DND-41 (cell line): ENCODE results near the gene NCOR2.

ENCODE experiments used
- EZH2 ChIP-seq: IDR thresholded peaks from 3 replicates; pipeline ENCODE4 v1.6.1; 2012; ENCODE audit warnings: borderline replicate concordance, low read depth, mild to moderate bottlenecking, moderate library complexity, low read length, inconsistent platforms; ENCODE audit not compliant: severe bottlenecking
- TF ChIP-seq, protein P1 (sequence below): IDR thresholded peaks from 2 replicates; pipeline ENCODE4 v1.5.1; 2012; ENCODE audit warnings: borderline replicate concordance, low read length, moderate library complexity, mild to moderate bottlenecking; ENCODE audit not compliant: poor library complexity, severe bottlenecking; ENCODE audit errors: extremely low read depth

DNA sequence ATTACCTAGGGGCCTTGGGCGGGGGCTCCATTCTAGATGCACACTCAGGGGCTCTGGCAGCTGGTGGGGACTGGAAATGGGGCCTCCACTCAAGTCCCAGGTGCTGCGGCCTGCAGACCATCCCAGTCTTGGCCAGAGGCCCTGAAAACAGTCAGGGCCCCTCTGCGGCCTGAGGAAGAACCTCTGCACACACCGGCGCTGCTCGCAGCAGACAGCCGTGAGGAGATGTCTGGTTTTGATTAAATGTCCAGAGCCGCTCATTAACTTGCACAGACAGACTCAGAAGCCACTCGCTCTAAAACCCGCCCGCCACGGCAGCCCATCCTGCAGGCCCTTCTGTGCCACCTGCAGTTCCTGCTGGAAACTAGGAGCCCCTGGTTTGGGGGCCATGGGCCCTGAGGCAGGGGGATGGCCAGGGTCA, 36.4 kb upstream of the NCOR2 start:
- TF ChIP-seq, protein P1, sequence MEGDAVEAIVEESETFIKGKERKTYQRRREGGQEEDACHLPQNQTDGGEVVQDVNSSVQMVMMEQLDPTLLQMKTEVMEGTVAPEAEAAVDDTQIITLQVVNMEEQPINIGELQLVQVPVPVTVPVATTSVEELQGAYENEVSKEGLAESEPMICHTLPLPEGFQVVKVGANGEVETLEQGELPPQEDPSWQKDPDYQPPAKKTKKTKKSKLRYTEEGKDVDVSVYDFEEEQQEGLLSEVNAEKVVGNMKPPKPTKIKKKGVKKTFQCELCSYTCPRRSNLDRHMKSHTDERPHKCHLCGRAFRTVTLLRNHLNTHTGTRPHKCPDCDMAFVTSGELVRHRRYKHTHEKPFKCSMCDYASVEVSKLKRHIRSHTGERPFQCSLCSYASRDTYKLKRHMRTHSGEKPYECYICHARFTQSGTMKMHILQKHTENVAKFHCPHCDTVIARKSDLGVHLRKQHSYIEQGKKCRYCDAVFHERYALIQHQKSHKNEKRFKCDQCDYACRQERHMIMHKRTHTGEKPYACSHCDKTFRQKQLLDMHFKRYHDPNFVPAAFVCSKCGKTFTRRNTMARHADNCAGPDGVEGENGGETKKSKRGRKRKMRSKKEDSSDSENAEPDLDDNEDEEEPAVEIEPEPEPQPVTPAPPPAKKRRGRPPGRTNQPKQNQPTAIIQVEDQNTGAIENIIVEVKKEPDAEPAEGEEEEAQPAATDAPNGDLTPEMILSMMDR, result no peak
- no peak for TF ChIP-seq EZH2
